Activated CD4-positive, alpha-beta T cell treated with anti-CD3 and anti-CD28 coated beads, Interleukin-10, Interleukin-2, amounts not matched to agents 100 ng/mL and 50 ng/mL, durations not matched to agents 16 hours and 8 hours (primary cell): ENCODE results near the gene PSMC3.
A peak's percentile ranks its signal among the peaks of the same experiment; 100 is the strongest.

Experiments
- DNase-seq: peaks from one replicate; pipeline ENCODE4 v3.0.0-alpha.2; 2020

PSMC3 gene

GRCh38 chr11:47426062-47426956 lies at the start of gene PSMC3:
PSMC3 (minus strand) TSS chr11:47426439; CDS start chr11:47426279, 160 bp downstream.
- peak; percentile 99 for DNase-seq

- DNase-seq = no peak
Measured at GRCh38 chr11:47470671-47471070, 44.4 kb upstream of the PSMC3 start.

DNA sequence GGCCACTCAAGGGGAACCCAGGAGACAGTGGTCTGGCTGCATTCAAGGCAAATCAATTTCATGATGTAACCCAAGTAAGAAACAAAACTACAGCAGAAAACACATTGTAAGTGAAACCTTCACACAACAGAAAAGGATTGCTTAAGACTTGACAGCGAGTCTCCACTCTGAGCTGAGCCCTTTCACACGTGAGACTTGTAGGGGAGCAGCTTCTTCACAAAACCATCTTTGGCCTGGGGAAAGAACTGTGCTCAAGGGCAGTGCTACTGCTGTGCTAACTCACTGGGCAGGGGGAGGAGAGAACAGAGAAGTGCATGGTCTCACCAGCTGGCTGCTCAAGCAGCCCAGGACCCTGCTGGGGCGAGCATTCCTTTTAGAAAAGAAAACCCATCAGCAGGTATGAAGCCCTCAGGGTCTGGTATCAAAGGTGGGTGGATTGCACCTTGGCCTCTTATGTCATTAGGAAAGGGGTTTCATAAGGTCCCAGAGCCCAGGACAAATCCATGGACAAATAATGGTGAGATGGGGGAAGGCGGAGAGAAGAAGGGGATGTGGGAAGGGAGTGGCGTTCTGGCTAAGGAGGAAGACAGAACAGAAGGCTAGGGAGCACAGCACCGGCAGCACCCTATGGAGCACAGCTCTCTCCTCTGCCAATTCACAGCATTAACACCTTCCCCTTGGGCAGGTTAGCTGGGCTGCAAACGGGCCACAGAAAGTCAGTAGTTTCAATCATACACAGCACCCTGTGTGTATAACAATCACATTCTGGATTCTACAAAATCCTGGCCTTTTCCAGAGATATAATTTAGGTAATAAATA lies 43.3 kb upstream of the PSMC3 start:
- DNase-seq = no peak

DNA sequence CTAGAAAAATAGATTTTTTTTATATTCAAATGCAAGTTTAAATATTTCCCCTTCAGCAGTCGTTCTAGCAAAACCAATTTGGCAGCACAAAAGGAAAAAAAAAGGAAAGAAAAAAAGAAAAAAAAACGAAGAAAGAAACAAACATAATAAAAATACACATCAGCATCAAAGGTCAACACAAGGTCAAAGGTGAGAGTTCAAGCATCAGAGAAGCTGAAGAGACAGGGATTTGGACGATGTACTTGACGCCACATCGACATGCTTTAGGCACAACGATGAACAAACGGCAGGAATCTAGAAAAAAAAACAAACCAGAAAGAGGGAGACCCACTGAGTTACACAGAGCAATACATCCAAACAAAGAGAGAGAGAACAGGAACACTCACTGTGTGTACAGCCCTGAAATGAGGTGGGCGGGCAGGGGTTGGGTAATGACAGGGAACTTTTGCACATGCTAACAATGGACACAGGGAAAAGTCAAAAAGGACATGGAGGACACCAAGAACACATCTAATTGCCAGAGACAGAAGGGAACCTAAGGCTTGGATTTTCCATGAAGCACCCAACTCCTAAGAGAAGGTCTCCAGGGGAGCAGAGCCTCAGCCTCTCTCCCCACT lies 42.5 kb upstream of the PSMC3 start:
- no peak for DNase-seq

GRCh38 chr11:47467357-47467756 lies 41.1 kb upstream of the PSMC3 start:
- no peak for DNase-seq

- no peak for DNase-seq
Measured at GRCh38 chr11:47466701-47467250, 40.5 kb upstream of the PSMC3 start.

DNA sequence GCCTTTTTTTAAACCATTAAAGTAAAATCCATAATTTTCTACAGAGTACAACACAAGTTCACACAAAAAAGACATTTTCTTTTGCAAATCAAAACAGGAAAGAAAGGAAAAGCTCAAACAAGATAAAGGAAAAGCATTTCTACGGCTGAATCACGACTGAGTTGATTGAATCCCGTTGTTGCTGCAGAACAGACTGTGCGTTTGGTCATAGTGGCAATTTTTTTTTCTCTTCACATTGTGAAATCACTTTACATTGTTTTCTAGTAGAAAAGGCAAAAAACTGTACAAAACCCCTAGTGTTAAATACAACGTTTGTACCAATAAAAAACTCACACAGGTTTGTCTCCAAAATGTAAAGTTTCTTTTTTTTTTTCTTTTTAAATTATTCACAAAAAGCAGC lies 40.0 kb upstream of the PSMC3 start:
- no peak for DNase-seq

GRCh38 chr11:47464483-47464882 lies 38.2 kb upstream of the PSMC3 start:
- DNase-seq = peak; percentile 14

DNA sequence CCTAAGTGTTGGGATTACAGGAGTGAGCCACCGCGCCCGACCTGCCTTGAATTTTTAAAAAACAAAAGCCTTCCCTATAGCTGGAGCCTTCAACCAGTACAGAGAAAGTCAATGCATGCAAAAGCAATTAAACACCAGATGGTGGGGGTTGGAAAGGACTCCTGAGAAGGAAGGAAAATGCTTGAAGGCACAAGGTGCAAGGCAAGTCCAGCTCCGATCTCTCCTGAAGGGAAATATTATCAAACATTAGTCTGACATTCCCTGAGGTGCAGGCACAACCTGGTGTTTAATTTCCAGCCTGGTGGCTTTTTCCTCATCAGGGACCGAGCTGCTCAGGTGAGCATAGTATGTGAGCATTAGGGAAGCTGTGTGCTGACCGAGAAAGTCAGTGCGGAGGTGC lies 35.6 kb upstream of the PSMC3 start:
- no peak for DNase-seq

GRCh38 chr11:47460571-47461235 lies 34.5 kb upstream of the PSMC3 start:
- no peak for DNase-seq

- DNase-seq = peak; percentile 76
Measured at GRCh38 chr11:47454258-47454671, 28.0 kb upstream of the PSMC3 start.

- peak; percentile 10 for DNase-seq
Measured at GRCh38 chr11:47453365-47453764, 27.1 kb upstream of the PSMC3 start.

- DNase-seq = no peak
Measured at GRCh38 chr11:47451990-47452389, 25.8 kb upstream of the PSMC3 start.

GRCh38 chr11:47451436-47451835 lies 25.2 kb upstream of the PSMC3 start:
- DNase-seq = no peak

GRCh38 chr11:47449541-47449940 lies 23.3 kb upstream of the PSMC3 start:
- DNase-seq = no peak

DNA sequence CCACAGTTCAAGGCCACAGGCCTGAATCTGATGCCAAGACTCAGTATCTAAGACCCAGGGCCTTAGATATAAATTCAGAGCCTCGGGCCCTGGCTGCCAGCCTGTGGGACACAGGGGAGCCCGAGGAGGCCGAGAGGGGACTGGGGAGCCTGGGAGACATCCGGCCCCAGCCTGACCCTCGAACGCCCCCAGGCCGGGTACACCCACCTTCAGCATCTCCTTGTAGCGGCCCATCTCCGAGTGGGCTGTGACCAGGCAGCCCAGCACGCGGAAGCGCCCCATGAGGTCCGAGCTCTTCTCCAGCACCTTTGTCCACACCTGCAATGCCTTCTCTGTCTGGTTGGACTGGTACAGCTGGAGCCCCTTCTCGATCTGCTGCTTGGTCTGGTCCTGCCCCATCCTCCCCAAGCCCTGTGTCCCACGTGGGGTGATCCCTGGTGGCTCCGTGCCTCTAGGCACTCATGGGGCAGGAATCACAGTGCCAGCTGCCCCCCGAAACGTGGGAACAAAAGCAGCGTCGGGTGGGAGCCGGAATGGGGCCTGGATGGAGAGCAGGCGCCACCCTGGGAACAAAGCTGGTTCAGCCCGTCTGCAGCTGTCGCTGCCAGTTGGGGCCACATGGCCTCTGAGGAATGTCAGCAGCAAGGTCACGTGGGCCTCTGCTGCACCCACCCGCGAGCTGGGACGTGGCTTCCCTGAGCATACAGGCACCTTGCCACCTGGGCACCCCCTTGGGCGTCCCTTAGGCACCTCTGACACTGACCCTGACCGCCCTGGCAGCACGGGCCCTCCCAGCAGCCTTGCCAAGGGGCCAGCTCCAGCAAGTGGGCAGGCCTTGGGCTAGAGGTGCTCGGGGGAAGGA lies 22.6 kb upstream of the PSMC3 start, which contains the start of gene RAPSN:
RAPSN (minus strand) TSS at position 571 of the 862 bp plus-strand sequence; CDS start at position 399, 172 bp downstream.
- DNase-seq = no peak

- no peak for DNase-seq
Measured at GRCh38 chr11:47447906-47448305, 21.7 kb upstream of the PSMC3 start.

- no peak for DNase-seq
Measured at GRCh38 chr11:47446833-47447232, 20.6 kb upstream of the PSMC3 start.

DNA sequence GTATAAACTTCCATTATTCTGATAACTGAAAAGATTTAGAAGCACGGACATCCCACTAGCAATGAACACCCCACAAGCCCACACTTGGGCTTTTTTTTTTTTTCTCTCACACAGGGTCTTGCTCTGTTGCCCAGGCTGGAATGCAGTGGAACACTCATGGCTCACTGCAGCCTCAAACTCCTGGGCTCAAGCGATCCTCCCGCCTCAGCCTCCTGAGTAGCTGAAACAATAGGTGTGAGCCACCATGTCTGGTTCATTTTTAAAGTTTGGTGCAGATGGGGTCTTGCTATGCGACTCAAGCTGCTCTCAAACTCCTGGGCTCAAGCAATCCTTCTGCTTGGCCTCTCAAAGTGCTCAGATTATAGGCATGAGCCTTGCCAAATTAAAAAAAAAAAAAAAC lies 19.6 kb upstream of the PSMC3 start:
- DNase-seq = no peak

GRCh38 chr11:47443817-47444216 lies 17.6 kb upstream of the PSMC3 start:
- no peak for DNase-seq

GRCh38 chr11:47443028-47443700 lies 16.9 kb upstream of the PSMC3 start:
- no peak for DNase-seq
